GM08714 (cell line): ENCODE results near the gene NSD2.

Experiments used
- H3K4me3 ChIP-seq: fragments of 200-500 bp; sonication (Bioruptor generic); 2 replicates; pipeline ENCODE4 v1.5.1; 2014; ENCODE audit warnings: mild to moderate bottlenecking, low read length, inconsistent platforms
- ZNF274 ChIP-seq: IDR thresholded peaks from 2 replicates; pipeline ENCODE4 v1.6.1; 2012; ENCODE audit warnings: mild to moderate bottlenecking, low read depth, low read length

The NSD2 gene

GRCh38 chr4:1851575-1852410 lies 19.4 kb upstream of the NSD2 start:
- no peak overlapping the region for H3K4me3 ChIP-seq
- no peak for TF ChIP-seq ZNF274

DNA sequence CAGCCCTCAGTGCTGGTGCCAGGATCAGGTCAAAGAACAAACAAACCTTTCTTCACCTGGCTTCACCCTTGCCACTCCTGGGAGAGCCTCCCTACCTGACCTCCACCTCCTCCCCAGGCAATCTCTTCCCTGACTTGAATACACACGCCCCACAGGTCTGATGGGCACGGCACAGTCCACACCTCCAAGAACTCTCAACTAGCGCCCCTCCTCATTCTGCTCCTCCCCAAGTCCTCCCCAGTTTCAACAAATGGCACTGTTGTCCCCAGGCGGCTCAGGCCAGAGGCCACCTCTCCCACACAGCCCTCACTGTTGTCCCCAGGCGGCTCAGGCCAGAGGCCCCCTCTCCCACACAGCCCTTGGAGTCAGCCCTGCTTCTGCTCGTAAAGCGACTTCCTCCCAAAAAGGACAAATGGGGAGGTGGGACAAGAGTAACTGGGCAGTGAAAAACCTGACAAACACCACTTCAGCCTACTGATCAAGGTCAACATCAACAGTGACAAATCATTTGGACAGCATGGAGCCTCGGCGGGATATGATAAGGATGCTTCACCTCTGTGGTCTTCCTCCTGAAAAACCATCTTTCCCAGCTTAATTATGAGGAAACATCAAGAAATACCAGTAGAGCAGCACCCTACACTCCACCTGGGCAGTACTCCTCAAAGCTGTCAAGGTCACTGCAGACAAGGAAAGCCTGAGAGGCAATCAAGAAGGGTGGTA lies 18.1 kb upstream of the NSD2 start:
- no peak for TF ChIP-seq ZNF274
- H3K4me3 ChIP-seq: no peak overlapping the region

DNA sequence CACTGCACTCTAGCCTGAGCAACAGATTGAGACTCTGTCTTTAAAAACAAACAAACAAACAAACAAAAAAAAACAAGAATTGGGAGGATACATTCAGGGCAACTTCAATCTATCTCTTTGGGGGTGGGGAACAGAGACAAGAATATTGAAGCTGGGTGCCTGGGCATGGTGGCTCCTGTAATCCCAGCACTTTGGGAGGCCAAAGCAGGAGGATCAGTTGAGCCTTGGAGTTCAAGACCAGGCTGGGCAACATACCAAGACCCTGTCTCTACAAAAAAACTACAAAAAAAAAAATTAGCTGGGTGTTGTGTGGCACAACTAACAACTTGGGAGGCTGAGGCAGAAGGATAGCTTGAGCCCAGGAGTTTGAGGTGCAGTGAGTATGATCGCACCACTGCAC lies 16.4 kb upstream of the NSD2 start:
- TF ChIP-seq ZNF274: no peak
- peak overlapping the region; percentile 65 for H3K4me3 ChIP-seq

GRCh38 chr4:1855333-1856070 lies 15.7 kb upstream of the NSD2 start:
- H3K4me3 ChIP-seq: peak overlapping the region; percentile 65
- TF ChIP-seq ZNF274: no peak

DNA sequence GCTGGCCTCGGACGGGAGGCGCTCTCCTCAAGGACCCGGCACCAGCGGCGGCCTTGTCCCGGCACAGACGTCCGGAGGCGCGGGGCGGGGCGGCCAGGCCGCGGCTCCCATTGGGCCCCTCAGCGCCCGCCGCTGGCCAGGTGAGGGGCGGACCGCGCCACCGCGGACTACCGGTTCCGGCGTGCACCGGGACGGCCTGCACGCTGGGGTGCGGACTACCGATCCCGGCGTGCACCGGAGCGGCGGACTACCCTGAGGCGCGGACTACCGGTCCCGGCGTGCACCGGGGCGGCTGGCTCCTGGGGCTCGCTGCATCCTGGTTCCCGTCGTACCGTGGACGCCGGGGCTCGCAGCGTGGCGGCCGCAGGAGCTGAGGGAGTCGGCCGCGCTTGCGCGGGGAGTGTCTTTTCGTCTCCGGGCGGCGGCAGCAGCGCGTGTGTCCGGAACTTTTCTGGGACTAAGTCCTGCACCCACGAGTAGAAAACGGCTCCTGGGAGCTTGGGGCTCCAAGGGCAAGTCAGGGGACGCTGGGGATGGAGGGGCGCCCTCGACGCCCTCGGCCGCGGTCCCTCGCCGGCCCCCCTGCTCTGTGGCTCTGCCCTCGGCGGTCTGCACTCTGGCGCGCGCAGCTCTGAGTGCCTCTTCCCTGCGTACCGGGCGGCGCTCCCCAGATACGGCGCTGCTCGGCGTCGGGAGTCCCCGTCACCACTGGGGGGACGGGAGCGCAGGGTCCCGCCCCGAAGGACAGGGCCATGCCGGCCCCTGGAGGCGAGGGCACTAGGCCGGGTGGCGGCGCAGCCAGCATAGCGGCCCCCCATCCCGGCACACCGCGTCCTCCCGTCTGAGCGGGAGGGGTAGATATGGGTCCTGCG lies 14.9 kb upstream of the NSD2 start, which contains the start of gene LETM1:
Gene LETM1 (minus strand): TSS at position 86 of the 872 bp plus-strand sequence. CDS start 206 bp downstream, outside the sequence.
- no peak for TF ChIP-seq ZNF274
- peak within 1 kb of the TSS; percentile 65 for H3K4me3 ChIP-seq

DNA sequence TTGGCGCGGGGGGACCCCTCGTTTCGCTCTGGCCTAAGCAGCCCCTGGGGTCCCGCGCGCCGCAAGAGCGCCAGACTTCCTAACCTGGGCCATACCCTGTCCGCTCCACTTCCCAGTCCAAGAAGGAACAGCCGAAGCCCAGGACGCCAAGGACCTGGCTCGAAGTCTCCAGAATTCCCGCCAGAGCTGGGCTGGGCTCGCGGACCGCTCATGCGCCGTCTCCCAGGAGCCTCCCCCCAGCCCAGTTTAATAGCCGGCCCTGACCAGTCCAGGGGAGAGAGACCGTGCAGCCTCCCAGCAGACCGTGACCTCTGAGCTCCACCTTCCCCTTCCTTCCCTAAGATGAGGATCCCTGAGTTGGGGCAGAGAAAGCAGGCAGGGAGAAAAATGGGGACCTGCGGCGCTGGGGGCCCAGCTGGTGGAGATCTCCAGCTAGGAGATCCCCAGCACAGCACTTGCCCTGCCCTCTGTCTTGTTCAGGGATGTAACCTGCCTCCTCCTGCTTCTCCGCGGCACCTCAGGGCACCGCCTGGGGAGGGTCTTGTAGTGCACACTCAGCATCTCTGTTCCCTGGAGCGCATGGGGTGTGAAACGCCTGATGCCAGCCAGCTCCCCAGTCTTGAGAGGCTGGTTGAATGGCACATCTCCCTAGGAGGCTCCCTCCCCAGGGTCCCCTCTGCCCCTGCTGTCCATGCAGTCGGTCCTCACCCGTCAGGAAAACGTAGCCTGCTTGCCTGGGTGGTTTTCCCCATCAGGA lies 14.1 kb upstream of the NSD2 start:
- H3K4me3 ChIP-seq: peak overlapping the region; percentile 65; the same call in 1 of the 2 replicates
- no peak for TF ChIP-seq ZNF274

DNA sequence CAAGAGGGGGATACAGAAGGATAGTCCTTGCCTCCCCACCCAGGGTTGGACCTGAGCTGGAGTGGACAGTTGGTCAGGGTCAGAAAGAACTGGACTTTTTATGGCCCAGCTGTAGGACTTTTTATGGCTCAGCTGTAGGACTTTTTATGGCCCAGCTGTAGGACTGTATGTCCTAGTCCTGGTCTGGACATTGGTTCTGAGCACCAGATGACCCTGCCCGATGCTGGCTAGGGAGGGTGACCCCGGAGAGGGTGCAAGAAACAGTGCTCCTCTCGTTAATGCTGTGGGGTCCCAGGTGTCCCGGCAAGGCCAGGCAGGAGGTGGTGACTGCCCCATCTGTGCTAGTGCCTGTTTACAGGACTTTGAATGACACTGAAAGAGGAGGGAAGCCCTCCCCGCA lies 13.3 kb upstream of the NSD2 start:
- TF ChIP-seq ZNF274: no peak

DNA sequence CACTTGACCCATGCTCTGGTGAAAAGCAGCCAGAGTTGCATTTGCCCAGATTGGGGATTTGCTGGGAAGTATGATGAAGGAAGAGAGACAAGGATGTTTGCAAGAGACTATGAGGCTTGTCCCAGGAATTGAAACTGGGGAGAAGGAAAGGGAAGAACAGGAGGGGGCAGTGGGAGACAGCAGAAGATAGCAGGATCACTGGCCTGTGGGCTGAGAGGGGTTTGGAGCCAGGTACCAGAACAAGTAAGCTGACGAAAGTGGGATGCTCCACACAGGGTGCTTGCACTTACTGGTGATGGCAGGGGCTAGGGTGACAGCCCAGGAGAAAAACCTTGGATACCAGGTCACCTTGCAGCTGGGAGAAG lies 11.8 kb upstream of the NSD2 start:
- no peak for TF ChIP-seq ZNF274

More for the DNA sequence above, 13.3 kb upstream of the NSD2 start:
- no peak overlapping the region for H3K4me3 ChIP-seq

DNA sequence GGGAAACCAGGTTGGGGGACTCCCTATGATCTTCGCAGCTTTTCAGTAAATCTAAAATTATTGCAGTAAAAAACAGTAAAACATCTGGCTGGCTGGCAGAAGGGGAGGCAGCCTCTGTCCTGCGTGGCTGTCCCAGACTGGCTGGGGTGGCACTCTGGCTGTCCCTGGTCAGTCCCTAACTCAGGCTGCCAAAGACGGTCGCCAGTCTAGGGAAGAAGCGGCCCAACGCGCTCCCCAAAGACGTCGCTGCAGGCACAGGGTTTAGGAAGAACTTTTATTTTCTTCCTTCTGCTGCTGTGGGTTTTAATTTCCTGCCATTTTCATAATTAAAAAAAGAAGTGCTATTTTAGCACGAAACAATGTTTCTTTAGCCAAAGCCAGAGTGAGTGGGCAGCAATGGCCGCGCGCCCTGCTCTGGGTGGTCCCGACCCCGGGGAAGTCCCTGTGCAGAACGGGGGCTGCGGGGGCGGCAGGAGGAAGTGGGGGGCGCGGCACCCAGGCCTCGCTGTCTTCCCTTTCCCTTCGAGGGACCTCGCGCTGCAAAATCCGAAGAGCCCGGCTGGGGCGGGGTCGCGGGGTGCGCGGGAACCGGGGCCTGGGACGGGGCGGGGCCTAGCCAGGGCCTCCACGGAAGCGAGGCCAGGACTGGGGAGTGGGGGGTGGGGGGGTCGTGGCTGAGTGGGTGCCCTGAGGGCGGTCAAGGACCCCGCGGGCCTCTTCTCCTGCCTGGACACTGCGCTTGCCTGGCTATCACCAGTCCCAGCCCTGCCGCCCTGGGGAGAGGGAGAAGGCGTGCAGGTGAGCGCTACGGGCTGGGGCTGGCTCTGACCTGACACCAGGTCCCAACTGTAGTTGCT lies 8.9 kb upstream of the NSD2 start:
- TF ChIP-seq ZNF274: no peak
- H3K4me3 ChIP-seq: no peak overlapping the region; the same call in 1 of the 2 replicates

More for the DNA sequence above, 11.8 kb upstream of the NSD2 start:
- no peak overlapping the region for H3K4me3 ChIP-seq

DNA sequence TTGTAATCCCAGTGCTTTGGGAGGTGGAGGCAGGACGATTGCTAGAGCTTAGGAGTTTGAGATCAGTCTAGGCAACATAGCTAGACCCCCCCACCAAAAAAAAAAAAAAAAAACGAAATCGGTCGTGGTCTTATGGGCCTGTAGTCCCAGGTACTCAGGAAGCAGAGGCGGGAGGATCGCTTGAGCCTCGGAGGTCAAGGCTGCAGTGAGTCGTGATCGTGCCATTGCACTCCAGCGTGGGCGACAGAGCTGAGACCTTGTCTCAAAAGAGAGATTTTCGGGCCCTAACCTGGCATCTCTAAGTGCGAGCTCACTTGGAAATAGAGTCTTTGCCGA lies 8.3 kb upstream of the NSD2 start:
- no peak overlapping the region for H3K4me3 ChIP-seq

GRCh38 chr4:1863297-1864033 lies 7.7 kb upstream of the NSD2 start:
- no peak for TF ChIP-seq ZNF274
- no peak overlapping the region for H3K4me3 ChIP-seq

More for the DNA sequence above, 8.3 kb upstream of the NSD2 start:
- TF ChIP-seq ZNF274: no peak
